Activated CD8-positive, alpha-beta memory T cell treated with anti-CD3 and anti-CD28 coated beads for 1 hour (primary cell): ENCODE measurements around the gene OR11H7.
"Not testable (repeated sequence)": the region's sequence is repeated elsewhere in the genome, so short reads cannot be mapped to it uniquely, and the experiment has no call there.

ENCODE experiments used
- DNase-seq, 2 donors: peaks; one replicate each; pipeline ENCODE4 v3.0.0-alpha.2; 2020; ENCODE audit warnings: low read depth in 1 of 2; ENCODE audit errors: extremely low read depth in 1 of 2

OR11H7 gene

GRCh38 chr14:20277409-20277808, 48.6 kb downstream of the OR11H7 start:
- DNase-seq, result no peak

GRCh38 chr14:20278414-20278813, 49.6 kb downstream of the OR11H7 start:
- DNase-seq, result no peak

- not testable (repeated sequence) for DNase-seq
Observed at GRCh38 chr14:20280265-20280664, 51.5 kb downstream of the OR11H7 start.
